ENCODE data around the gene SPAG5.
"Not testable (repeated sequence)": the region's sequence is repeated elsewhere in the genome, so short reads cannot be mapped to it uniquely, and the experiment has no call there.

Gene SPAG5

GRCh38 chr17:28622186-28622585 is 23.4 kb upstream of the SPAG5 start:
- Mint-ChIP-seq H3K27ac (no peak overlapping the region), H3K36me3 (ENCODE audit: low read depth) (peaks cover 66% of the 10 kb centered on the region), H3K27me3 (ENCODE audit: low read depth) (no peaks in the 10 kb centered on the region), H3K4me3 (no peak overlapping the region), H3K9me3 (no peaks in the 10 kb centered on the region), H3K4me1 (ENCODE audit: low read depth) (no peaks in the 10 kb centered on the region)
- no peak for DNase-seq (ENCODE audit: low spot score)

- Mint-ChIP-seq H3K27me3 (ENCODE audit: low read depth) (no peaks in the 10 kb centered on the region), H3K4me1 (ENCODE audit: low read depth) (no peaks in the 10 kb centered on the region), H3K9me3 (no peaks in the 10 kb centered on the region), H3K27ac (no peak overlapping the region), H3K36me3 (ENCODE audit: low read depth) (peaks cover 76% of the 10 kb centered on the region), H3K4me3 (no peak overlapping the region)
- no peak for DNase-seq (ENCODE audit: low spot score)
Measured at GRCh38 chr17:28620010-28620409, 21.2 kb upstream of the SPAG5 start.

GRCh38 chr17:28618464-28618863 is 19.6 kb upstream of the SPAG5 start:
- H3K27me3 Mint-ChIP-seq (ENCODE audit: low read depth): no peaks in the 10 kb centered on the region
- no peak overlapping the region for H3K27ac Mint-ChIP-seq
- no peak for DNase-seq (ENCODE audit: low spot score)
- H3K4me1 Mint-ChIP-seq (ENCODE audit: low read depth): peaks cover 4% of the 10 kb centered on the region
- H3K4me3 Mint-ChIP-seq: no peak overlapping the region
- H3K9me3 Mint-ChIP-seq: no peaks in the 10 kb centered on the region
- peaks cover 77% of the 10 kb centered on the region for H3K36me3 Mint-ChIP-seq (ENCODE audit: low read depth)

- no peaks in the 10 kb centered on the region for H3K27me3 Mint-ChIP-seq (ENCODE audit: low read depth)
- peaks cover 70% of the 10 kb centered on the region for H3K36me3 Mint-ChIP-seq (ENCODE audit: low read depth)
- H3K4me3 Mint-ChIP-seq: no peak overlapping the region
- DNase-seq (ENCODE audit: low spot score): no peak
- H3K4me1 Mint-ChIP-seq (ENCODE audit: low read depth): peaks cover 4% of the 10 kb centered on the region
- H3K9me3 Mint-ChIP-seq: no peaks in the 10 kb centered on the region
- H3K27ac Mint-ChIP-seq: no peak overlapping the region
Measured at GRCh38 chr17:28616281-28616680, 17.5 kb upstream of the SPAG5 start.

- Mint-ChIP-seq H3K9me3 (no peaks in the 10 kb centered on the region), H3K4me3 (no peak overlapping the region), H3K36me3 (ENCODE audit: low read depth) (peaks cover 67% of the 10 kb centered on the region), H3K27me3 (ENCODE audit: low read depth) (no peaks in the 10 kb centered on the region), H3K27ac (no peak overlapping the region), H3K4me1 (ENCODE audit: low read depth) (peaks cover 4% of the 10 kb centered on the region)
- no peak for DNase-seq (ENCODE audit: low spot score)
Measured at GRCh38 chr17:28615260-28615940, 16.6 kb upstream of the SPAG5 start.

GRCh38 chr17:28613931-28614381 is 15.1 kb upstream of the SPAG5 start, which contains the start of gene RSKR:
RSKR (minus strand) TSS chr17:28614185; CDS start chr17:28614161, 24 bp downstream.
- no peak within 1 kb of the TSS for H3K4me3 Mint-ChIP-seq
- no peak for DNase-seq (ENCODE audit: low spot score)
- peak within 1 kb of the TSS; percentile 21 for H3K27ac Mint-ChIP-seq
- no peaks in the 10 kb centered on the region for H3K27me3 Mint-ChIP-seq (ENCODE audit: low read depth)
- H3K4me1 Mint-ChIP-seq (ENCODE audit: low read depth): peaks cover 4% of the 10 kb centered on the region
- H3K9me3 Mint-ChIP-seq: no peaks in the 10 kb centered on the region
- peaks cover 61% of the 10 kb centered on the region for H3K36me3 Mint-ChIP-seq (ENCODE audit: low read depth)

- peaks cover 56% of the 10 kb centered on the region for H3K36me3 Mint-ChIP-seq (ENCODE audit: low read depth)
- no peak overlapping the region for H3K4me3 Mint-ChIP-seq
- peaks cover 4% of the 10 kb centered on the region for H3K4me1 Mint-ChIP-seq (ENCODE audit: low read depth)
- H3K9me3 Mint-ChIP-seq: no peaks in the 10 kb centered on the region
- H3K27me3 Mint-ChIP-seq (ENCODE audit: low read depth): no peaks in the 10 kb centered on the region
- H3K27ac Mint-ChIP-seq: no peak overlapping the region
- DNase-seq (ENCODE audit: low spot score): no peak
Measured at GRCh38 chr17:28612936-28613872, 14.4 kb upstream of the SPAG5 start.

GRCh38 chr17:28612531-28612930 is 13.7 kb upstream of the SPAG5 start:
- Mint-ChIP-seq H3K4me1 (ENCODE audit: low read depth) (peaks cover 4% of the 10 kb centered on the region), H3K27me3 (ENCODE audit: low read depth) (no peaks in the 10 kb centered on the region), H3K4me3 (no peak overlapping the region), H3K27ac (no peak overlapping the region), H3K36me3 (ENCODE audit: low read depth) (peaks cover 53% of the 10 kb centered on the region), H3K9me3 (no peaks in the 10 kb centered on the region)
- no peak for DNase-seq (ENCODE audit: low spot score)

- H3K9me3 Mint-ChIP-seq: no peaks in the 10 kb centered on the region
- H3K27me3 Mint-ChIP-seq (ENCODE audit: low read depth): no peaks in the 10 kb centered on the region
- peaks cover 33% of the 10 kb centered on the region for H3K36me3 Mint-ChIP-seq (ENCODE audit: low read depth)
- H3K4me3 Mint-ChIP-seq: no peak overlapping the region
- DNase-seq (ENCODE audit: low spot score): no peak
- peak overlapping the region; percentile 7 for H3K27ac Mint-ChIP-seq
- H3K4me1 Mint-ChIP-seq (ENCODE audit: low read depth): peaks cover 4% of the 10 kb centered on the region
Measured at GRCh38 chr17:28610376-28610775, 11.6 kb upstream of the SPAG5 start.

GRCh38 chr17:28604031-28604430 is 5.2 kb upstream of the SPAG5 start:
- not testable (repeated sequence) for H3K4me1 Mint-ChIP-seq (ENCODE audit: low read depth); H3K36me3 Mint-ChIP-seq (ENCODE audit: low read depth); DNase-seq (ENCODE audit: low spot score); H3K27ac Mint-ChIP-seq; H3K27me3 Mint-ChIP-seq (ENCODE audit: low read depth); H3K9me3 Mint-ChIP-seq; H3K4me3 Mint-ChIP-seq

GRCh38 chr17:28599311-28600184 is 723 bp upstream of the SPAG5 start:
- peaks cover 19% of the 10 kb centered on the region for H3K4me1 Mint-ChIP-seq (ENCODE audit: low read depth)
- H3K9me3 Mint-ChIP-seq: no peaks in the 10 kb centered on the region
- H3K27me3 Mint-ChIP-seq (ENCODE audit: low read depth): no peaks in the 10 kb centered on the region
- peak; percentile 69 for DNase-seq (ENCODE audit: low spot score)
- peak overlapping the region; percentile 96 for H3K27ac Mint-ChIP-seq
- H3K36me3 Mint-ChIP-seq (ENCODE audit: low read depth): peaks cover 17% of the 10 kb centered on the region
- peak overlapping the region; percentile 94 for H3K4me3 Mint-ChIP-seq

- Mint-ChIP-seq H3K9me3 (no peaks in the 10 kb centered on the region), H3K36me3 (ENCODE audit: low read depth) (peaks cover 19% of the 10 kb centered on the region), H3K4me3 (peak overlapping the region; percentile 94), H3K4me1 (ENCODE audit: low read depth) (peaks cover 21% of the 10 kb centered on the region), H3K27ac (peak overlapping the region; percentile 96), H3K27me3 (ENCODE audit: low read depth) (no peaks in the 10 kb centered on the region)
- no peak for DNase-seq (ENCODE audit: low spot score)
Measured at GRCh38 chr17:28598389-28598788, 436 bp downstream of the SPAG5 start.

GRCh38 chr17:28597606-28598383 is 1.0 kb downstream of the SPAG5 start:
- H3K36me3 Mint-ChIP-seq (ENCODE audit: low read depth): peaks cover 24% of the 10 kb centered on the region
- H3K4me1 Mint-ChIP-seq (ENCODE audit: low read depth): peaks cover 21% of the 10 kb centered on the region
- DNase-seq (ENCODE audit: low spot score): no peak
- H3K27me3 Mint-ChIP-seq (ENCODE audit: low read depth): no peaks in the 10 kb centered on the region
- H3K9me3 Mint-ChIP-seq: no peaks in the 10 kb centered on the region
- H3K27ac Mint-ChIP-seq: peak overlapping the region; percentile 96
- H3K4me3 Mint-ChIP-seq: peak overlapping the region; percentile 94

All from T-helper 2 cell treated with Interferon-gamma antibody and Interleukin-4, amounts not matched to agents 5 μg/mL and 100 μg/mL, for 36 hours (primary cell).